HepG2 (cell line): ENCODE measurements around the gene TMEM74B. TPM values are rescaled to one million over a fixed set of nuclear protein-coding genes. Genes with fewer than 3 reads are reported as not detected.

ENCODE experiments used
- ELF3 ChIP-seq: IDR thresholded peaks from 2 replicates; pipeline ENCODE4 v1.6.1; 2016; ENCODE audit warnings: missing genetic modification reagents, missing compliant biosample characterization
- HDAC1 ChIP-seq: sonication (generic); formaldehyde crosslinking; IDR thresholded peaks from 2 replicates; pipeline ENCODE4 v1.5.1; 2020; ENCODE audit warnings: mild to moderate bottlenecking, missing genetic modification reagents
- KAT2B ChIP-seq: fragments of 150-350 bp; IDR thresholded peaks from 2 replicates; pipeline ENCODE4 v1.6.1; 2014; ENCODE audit warnings: low read depth, low read length, borderline replicate concordance
- MIER2 ChIP-seq: IDR thresholded peaks from 2 replicates; pipeline ENCODE4 v1.6.1; 2016; ENCODE audit warnings: missing biosample characterization, missing genetic modification reagents
- MTA1 ChIP-seq: sonication (generic); formaldehyde crosslinking; IDR thresholded peaks from 2 replicates; pipeline ENCODE4 v1.4.0; 2020; ENCODE audit warnings: missing genetic modification reagents, mild to moderate bottlenecking, borderline replicate concordance
- NFE2L2 ChIP-seq: fragments of 150-350 bp; IDR thresholded peaks from 2 replicates; pipeline ENCODE4 v1.6.1; 2014; ENCODE audit warnings: low read length
- PCBP2 ChIP-seq: fragments of 200-400 bp; formaldehyde crosslinking; optimal IDR thresholded peaks from 2 replicates; pipeline ENCODE3; 2018; ENCODE audit warnings: low read length, low read depth; ENCODE audit not compliant: poor library complexity, severe bottlenecking
- SIX1 ChIP-seq: sonication (generic); formaldehyde crosslinking; IDR thresholded peaks from 2 replicates; pipeline ENCODE4 v1.4.0; 2020; ENCODE audit warnings: missing genetic modification reagents, borderline replicate concordance
- SP4 ChIP-seq: sonication (generic); formaldehyde crosslinking; IDR thresholded peaks from 2 replicates; pipeline ENCODE4 v1.8.1; 2023; ENCODE audit warnings: mild to moderate bottlenecking, missing genetic modification reagents
- TP53 ChIP-seq: sonication (generic); formaldehyde crosslinking; conservative IDR thresholded peaks from 2 replicates; pipeline ENCODE4 v1.4.0; 2020; ENCODE audit warnings: missing genetic modification reagents
- ZBTB38 ChIP-seq: sonication (generic); formaldehyde crosslinking; IDR thresholded peaks from 2 replicates; pipeline ENCODE4 v1.5.1; 2020; ENCODE audit warnings: mild to moderate bottlenecking, missing genetic modification reagents
- ZMYM2 ChIP-seq: sonication (generic); formaldehyde crosslinking; IDR thresholded peaks from 2 replicates; pipeline ENCODE4 v1.8.0; 2022; ENCODE audit warnings: mild to moderate bottlenecking, missing genetic modification reagents
- ZNF101 ChIP-seq: sonication (generic); formaldehyde crosslinking; IDR thresholded peaks from 2 replicates; pipeline ENCODE4 v1.4.0; 2020; ENCODE audit warnings: mild to moderate bottlenecking, low read depth, missing genetic modification reagents, borderline replicate concordance
- ZNF224 ChIP-seq: sonication (generic); formaldehyde crosslinking; IDR thresholded peaks from 2 replicates; pipeline ENCODE4 v1.5.0; 2020; ENCODE audit warnings: mild to moderate bottlenecking, missing genetic modification reagents
- ZNF235 ChIP-seq: sonication (generic); formaldehyde crosslinking; IDR thresholded peaks from 2 replicates; pipeline ENCODE4 v1.8.1; 2023; ENCODE audit warnings: mild to moderate bottlenecking, missing genetic modification reagents, borderline replicate concordance
- ZNF780A ChIP-seq: sonication (generic); formaldehyde crosslinking; IDR thresholded peaks from 2 replicates; pipeline ENCODE4 v1.8.0; 2022; ENCODE audit warnings: mild to moderate bottlenecking, missing genetic modification reagents, moderate library complexity
- polyA plus RNA-seq, 8 experiments: library from polyadenylated mRNA; depleted of rRNA in 3 of 8; stranded (reverse) in 7 of 8; unstranded in 1 of 8; fragments of >200 nt; fragmentation: Illumina TruSeq in 4 of 8; extraction: Trizol in 4 of 8; gene quantifications; 2 replicates each; pipeline versions ENCODE4 v1.2.1 to v1.2.3, GENCODE V29; 2011 to 2016; ENCODE audit warnings: low read depth in 4 of 8, missing spikeins in 1 of 8, mixed read lengths in 1 of 8; ENCODE audit not compliant: insufficient read depth in 1 of 8
- total RNA-seq, 5 experiments: library from RNA; depleted of rRNA; stranded (reverse); fragments of >200 nt; fragmentation: Illumina TruSeq; extraction: Trizol; gene quantifications; 2 replicates each; pipeline ENCODE4 v1.2.3, GENCODE V29; 2016; ENCODE audit warnings: low read depth in 1 of 5
- TF ChIP-seq, protein P1 (sequence below): sonication (generic); formaldehyde crosslinking; IDR thresholded peaks from 2 replicates; pipeline ENCODE4 v1.8.0; 2022; ENCODE audit warnings: missing genetic modification reagents, mild to moderate bottlenecking, borderline replicate concordance
- TF ChIP-seq, protein P2 (sequence below): IDR thresholded peaks from 2 replicates; pipeline ENCODE4 v1.6.1; 2012; ENCODE audit warnings: low read depth, low read length, improper control_type of control experiment
- TF ChIP-seq, protein P3 (sequence below): sonication (generic); formaldehyde crosslinking; IDR thresholded peaks from 2 replicates; pipeline ENCODE4 v1.5.1; 2020; ENCODE audit warnings: missing genetic modification reagents, mild to moderate bottlenecking, borderline replicate concordance
- TF ChIP-seq, protein P4 (sequence below): sonication (generic); formaldehyde crosslinking; IDR thresholded peaks from 2 replicates; pipeline ENCODE4 v1.4.0; 2020; ENCODE audit warnings: missing genetic modification reagents
- TF ChIP-seq, protein P5 (sequence below): sonication (generic); formaldehyde crosslinking; IDR thresholded peaks from 2 replicates; pipeline ENCODE4 v1.5.1; 2020; ENCODE audit warnings: mild to moderate bottlenecking, missing genetic modification reagents

The TMEM74B gene
- total and polyA plus RNA-seq, 2 of the 13 experiments (the other 11 are each of a cell fraction or from before 2014, with no cell fraction given), result 4.7 to 18.4 TPM

DNA sequence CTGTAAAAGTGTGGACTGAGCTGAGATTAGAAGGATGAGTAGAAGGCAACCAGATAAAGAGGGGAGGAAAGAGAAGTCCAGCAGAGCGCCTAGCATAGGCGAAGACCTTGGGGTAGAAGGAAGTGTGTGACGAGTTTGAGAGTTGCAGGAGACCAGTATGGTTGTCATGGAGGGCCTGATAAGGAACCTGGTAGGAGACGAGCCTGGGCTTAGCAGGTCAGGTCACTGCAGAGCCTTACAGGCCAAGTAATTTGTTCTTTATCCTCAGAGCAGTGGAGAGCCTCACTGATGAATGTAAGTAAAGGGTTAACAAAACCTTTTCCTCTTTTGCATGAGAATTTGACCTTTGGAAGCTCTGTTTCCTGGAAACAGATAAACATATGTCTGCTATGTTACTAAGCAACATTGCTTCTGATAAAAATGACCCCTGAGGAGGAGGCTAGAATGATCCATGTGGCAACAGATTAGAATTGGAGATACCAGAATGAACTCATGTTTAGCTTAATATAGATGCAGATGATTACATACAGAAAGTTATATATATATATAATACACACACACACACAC, 2.9 kb upstream of the TMEM74B start (continued):
- peak; percentile 25; the same call in 1 of the 2 replicates for TF ChIP-seq SIX1
- TF ChIP-seq, protein P1, sequence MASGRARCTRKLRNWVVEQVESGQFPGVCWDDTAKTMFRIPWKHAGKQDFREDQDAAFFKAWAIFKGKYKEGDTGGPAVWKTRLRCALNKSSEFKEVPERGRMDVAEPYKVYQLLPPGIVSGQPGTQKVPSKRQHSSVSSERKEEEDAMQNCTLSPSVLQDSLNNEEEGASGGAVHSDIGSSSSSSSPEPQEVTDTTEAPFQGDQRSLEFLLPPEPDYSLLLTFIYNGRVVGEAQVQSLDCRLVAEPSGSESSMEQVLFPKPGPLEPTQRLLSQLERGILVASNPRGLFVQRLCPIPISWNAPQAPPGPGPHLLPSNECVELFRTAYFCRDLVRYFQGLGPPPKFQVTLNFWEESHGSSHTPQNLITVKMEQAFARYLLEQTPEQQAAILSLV (CRISPR knock-in tag), result no peak
- TF ChIP-seq, protein P2, sequence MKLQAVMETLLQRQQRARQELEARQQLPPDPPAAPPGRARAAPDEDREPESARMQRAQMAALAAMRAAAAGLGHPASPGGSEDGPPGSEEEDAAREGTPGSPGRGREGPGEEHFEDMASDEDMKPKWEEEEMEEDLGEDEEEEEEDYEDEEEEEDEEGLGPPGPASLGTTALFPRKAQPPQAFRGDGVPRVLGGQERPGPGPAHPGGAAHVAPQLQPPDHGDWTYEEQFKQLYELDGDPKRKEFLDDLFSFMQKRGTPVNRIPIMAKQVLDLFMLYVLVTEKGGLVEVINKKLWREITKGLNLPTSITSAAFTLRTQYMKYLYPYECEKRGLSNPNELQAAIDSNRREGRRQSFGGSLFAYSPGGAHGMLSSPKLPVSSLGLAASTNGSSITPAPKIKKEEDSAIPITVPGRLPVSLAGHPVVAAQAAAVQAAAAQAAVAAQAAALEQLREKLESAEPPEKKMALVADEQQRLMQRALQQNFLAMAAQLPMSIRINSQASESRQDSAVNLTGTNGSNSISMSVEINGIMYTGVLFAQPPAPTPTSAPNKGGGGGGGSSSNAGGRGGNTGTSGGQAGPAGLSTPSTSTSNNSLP, result peak; percentile 96
- TF ChIP-seq ZMYM2 (CRISPR knock-in tag), result no peak
- no peak for TF ChIP-seq ZNF235 (CRISPR knock-in tag)
- no peak for TF ChIP-seq PCBP2
- TF ChIP-seq ZBTB38 (CRISPR knock-in tag), result no peak
- no peak for TF ChIP-seq ZNF780A
- TF ChIP-seq, protein P3, sequence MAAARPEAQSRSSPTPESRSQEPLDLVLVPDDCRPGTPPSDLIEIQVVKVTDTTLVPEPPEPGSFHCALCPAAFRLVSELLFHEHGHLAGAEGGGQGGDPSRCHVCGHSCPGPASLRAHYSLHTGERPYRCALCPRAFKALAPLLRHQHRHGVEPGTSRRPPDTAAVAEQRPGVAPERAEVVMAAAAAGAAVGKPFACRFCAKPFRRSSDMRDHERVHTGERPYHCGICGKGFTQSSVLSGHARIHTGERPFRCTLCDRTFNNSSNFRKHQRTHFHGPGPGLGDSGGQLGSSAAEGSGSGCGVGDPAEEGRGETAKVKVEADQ, result no peak
- no peak for TF ChIP-seq TP53 (CRISPR knock-in tag)
- TF ChIP-seq NFE2L2, result no peak
- TF ChIP-seq, protein P4, sequence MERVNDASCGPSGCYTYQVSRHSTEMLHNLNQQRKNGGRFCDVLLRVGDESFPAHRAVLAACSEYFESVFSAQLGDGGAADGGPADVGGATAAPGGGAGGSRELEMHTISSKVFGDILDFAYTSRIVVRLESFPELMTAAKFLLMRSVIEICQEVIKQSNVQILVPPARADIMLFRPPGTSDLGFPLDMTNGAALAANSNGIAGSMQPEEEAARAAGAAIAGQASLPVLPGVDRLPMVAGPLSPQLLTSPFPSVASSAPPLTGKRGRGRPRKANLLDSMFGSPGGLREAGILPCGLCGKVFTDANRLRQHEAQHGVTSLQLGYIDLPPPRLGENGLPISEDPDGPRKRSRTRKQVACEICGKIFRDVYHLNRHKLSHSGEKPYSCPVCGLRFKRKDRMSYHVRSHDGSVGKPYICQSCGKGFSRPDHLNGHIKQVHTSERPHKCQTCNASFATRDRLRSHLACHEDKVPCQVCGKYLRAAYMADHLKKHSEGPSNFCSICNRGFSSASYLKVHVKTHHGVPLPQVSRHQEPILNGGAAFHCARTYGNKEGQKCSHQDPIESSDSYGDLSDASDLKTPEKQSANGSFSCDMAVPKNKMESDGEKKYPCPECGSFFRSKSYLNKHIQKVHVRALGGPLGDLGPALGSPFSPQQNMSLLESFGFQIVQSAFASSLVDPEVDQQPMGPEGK (CRISPR knock-in tag), result no peak; the same call in 1 of the 2 replicates
- TF ChIP-seq KAT2B, result no peak
- TF ChIP-seq MIER2 (CRISPR knock-in tag), result peak; percentile 56; the same call in 1 of the 2 replicates
- no peak for TF ChIP-seq ZNF224
- TF ChIP-seq MTA1 (CRISPR knock-in tag), result no peak
- TF ChIP-seq, protein P5, sequence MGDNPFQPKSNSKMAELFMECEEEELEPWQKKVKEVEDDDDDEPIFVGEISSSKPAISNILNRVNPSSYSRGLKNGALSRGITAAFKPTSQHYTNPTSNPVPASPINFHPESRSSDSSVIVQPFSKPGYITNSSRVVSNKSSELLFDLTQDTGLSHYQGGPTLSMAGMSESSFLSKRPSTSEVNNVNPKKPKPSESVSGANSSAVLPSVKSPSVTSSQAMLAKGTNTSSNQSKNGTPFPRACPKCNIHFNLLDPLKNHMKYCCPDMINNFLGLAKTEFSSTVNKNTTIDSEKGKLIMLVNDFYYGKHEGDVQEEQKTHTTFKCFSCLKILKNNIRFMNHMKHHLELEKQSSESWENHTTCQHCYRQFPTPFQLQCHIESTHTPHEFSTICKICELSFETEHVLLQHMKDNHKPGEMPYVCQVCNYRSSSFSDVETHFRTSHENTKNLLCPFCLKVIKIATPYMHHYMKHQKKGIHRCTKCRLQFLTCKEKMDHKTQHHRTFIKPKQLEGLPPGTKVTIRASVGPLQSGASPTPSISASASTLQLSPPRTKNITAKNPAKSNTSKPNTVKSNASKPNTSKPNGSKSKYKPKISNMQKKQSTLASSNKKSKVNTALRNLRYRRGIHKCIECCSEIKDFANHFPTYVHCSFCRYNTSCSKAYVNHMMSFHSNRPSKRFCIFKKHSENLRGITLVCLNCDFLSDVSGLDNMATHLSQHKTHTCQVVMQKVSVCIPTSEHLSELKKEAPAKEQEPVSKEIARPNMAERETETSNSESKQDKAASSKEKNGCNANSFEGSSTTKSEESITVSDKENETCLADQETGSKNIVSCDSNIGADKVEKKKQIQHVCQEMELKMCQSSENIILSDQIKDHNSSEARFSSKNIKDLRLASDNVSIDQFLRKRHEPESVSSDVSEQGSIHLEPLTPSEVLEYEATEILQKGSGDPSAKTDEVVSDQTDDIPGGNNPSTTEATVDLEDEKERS, result no peak
- TF ChIP-seq HDAC1 (CRISPR knock-in tag), result peak; percentile 43; the same call in 1 of the 2 replicates
- peak; percentile 87; the same call in 1 of the 2 replicates for TF ChIP-seq ELF3 (CRISPR knock-in tag)
- TF ChIP-seq ZNF101 (CRISPR knock-in tag), result 0 out of 2 replicates have a peak, but pooled peaks have one; percentile 45
- no peak; the same call in 1 of the 2 replicates for TF ChIP-seq SP4 (CRISPR knock-in tag)
